OCI-LY3 (cell line): ENCODE results near the gene CIDEB.

Source experiments
- H2AFZ ChIP-seq: fragments of 200-600, 300-600 bp; shearing (Covaris generic); 2 replicates; pipeline ENCODE4 v1.6.0; 2014; ENCODE audit warnings: antibody characterized with exemption, low read depth, low read length
- H3K27ac ChIP-seq: fragments of 200-600, 300-600 bp; sonication (generic); 2 replicates; pipeline ENCODE4 v1.5.1; 2014; ENCODE audit warnings: mild to moderate bottlenecking, low read length, moderate library complexity, mixed read lengths
- H3K27me3 ChIP-seq: fragments of 200-600, 300-600 bp; sonication (generic); 2 replicates; pipeline ENCODE4 v1.6.1; 2014; ENCODE audit warnings: low read depth, low read length, mixed read lengths
- H3K36me3 ChIP-seq: fragments of 200-600, 300-600 bp; sonication (generic); replicated peaks from 2 replicates; pipeline ENCODE3; 2014; ENCODE audit warnings: low read depth, low read length, mixed read lengths
- H3K4me1 ChIP-seq: fragments of 300-600, 200-600 bp; sonication (generic); 2 replicates; pipeline ENCODE4 v1.6.1; 2014; ENCODE audit warnings: low read length, mixed read lengths
- H3K4me2 ChIP-seq: fragments of 200-600, 300-600 bp; sonication (generic); 2 replicates; pipeline ENCODE4 v1.6.1; 2014; ENCODE audit warnings: low read length, mixed read lengths
- H3K4me3 ChIP-seq: fragments of 300-600, 200-600 bp; sonication (generic); 2 replicates; pipeline ENCODE4 v1.5.1; 2014; ENCODE audit warnings: antibody characterized with exemption, mild to moderate bottlenecking, low read length, moderate library complexity
- H3K79me2 ChIP-seq: fragments of 300-600, 200-600 bp; shearing (Covaris generic); 2 replicates; pipeline ENCODE4 v1.6.1; 2014; ENCODE audit warnings: mild to moderate bottlenecking, low read length, mixed read lengths
- H3K9ac ChIP-seq: fragments of 300-600, 200-600 bp; shearing (Covaris generic); 2 replicates; pipeline ENCODE4 v1.6.0; 2014; ENCODE audit warnings: mild to moderate bottlenecking, low read length, moderate library complexity
- H3K9me3 ChIP-seq: fragments of 200-600, 300-600 bp; shearing (Covaris generic); 2 replicates; pipeline ENCODE4 v1.6.1; 2014; ENCODE audit warnings: low read length, mixed read lengths; ENCODE audit not compliant: insufficient read depth
- H4K20me1 ChIP-seq: fragments of 200-600, 300-600 bp; sonication (generic); 2 replicates; pipeline ENCODE4 v1.6.1; 2016; ENCODE audit warnings: low read length, mixed read lengths; ENCODE audit not compliant: insufficient read depth
- EZH2phosphoT487 ChIP-seq: fragments of 200-600 bp; shearing (Covaris generic); IDR thresholded peaks from 2 replicates; pipeline ENCODE4 v1.6.1; 2018; ENCODE audit warnings: antibody characterized with exemption, mixed run types, low read depth
- TF ChIP-seq, protein P1 (sequence below): fragments of 200-600, 300-600 bp; sonication (generic); IDR thresholded peaks from 2 replicates; pipeline ENCODE4 v1.5.1; 2014; ENCODE audit warnings: antibody characterized with exemption, low read length, low read depth

The CIDEB gene

DNA sequence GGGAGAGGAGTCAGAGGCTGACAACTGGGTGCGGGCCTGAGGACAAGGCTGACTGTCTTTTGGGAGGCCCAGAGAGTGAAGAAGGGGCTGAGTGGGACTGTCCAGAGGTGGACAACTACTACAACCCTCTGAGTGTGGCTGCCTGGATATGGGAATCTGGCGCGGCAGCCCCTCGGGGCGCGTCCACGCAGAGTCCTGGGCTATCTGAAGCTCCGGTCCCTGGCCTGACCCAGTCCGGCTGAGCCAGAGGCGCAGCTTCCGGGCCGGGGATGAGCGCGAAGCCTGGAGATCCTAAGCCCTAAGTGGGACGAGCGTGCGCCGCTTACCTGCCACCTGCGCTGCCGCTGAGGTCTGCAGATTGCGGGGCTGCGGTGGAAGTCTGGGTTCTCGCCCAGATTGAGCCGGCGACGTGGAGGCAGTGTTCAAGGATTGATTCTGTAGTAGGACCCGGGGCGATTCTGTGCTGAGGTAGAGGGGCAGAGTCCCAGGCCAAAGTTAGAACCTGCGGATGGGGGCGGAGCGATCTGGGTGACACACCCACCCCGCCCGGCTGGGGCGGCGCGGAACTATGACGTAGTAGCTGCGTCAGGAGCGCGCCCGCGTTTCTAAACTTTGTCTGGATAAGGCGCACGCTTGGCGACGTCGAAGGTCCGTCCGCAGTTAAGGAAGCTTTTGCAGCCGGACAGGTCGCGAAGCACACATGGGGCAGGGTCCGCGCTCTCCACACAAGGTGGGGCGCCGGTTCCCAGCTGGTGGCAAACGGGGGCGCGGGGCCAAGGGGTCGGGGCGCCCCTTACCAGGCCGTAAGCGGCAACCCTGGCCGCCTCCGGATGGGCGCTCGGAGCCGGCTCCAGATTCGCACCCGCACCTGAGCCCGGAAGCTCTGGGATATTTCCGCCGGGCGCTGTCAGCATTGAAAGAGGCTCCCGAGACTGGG lies 8.3 kb downstream of the CIDEB start, which contains the start of the genes DHRS1 and NOP9:
Gene DHRS1 (minus strand): TSS at position 526 of the 937 bp plus-strand sequence. CDS start 674 bp downstream, outside the sequence.
Gene NOP9 (plus strand): TSS at position 596 of the 937 bp plus-strand sequence. CDS start 105 bp downstream, at position 701.
- H3K27me3 ChIP-seq, result no peaks in the 10 kb centered on the region
- peaks cover 27% of the 10 kb centered on the region for H3K4me1 ChIP-seq
- peaks cover 20% of the 10 kb centered on the region for H3K79me2 ChIP-seq
- H3K4me3 ChIP-seq, result peak within 1 kb of the TSS; percentile 98
- H3K27ac ChIP-seq, result no peak within 1 kb of the TSS
- peak within 1 kb of the TSS; percentile 94; the same call in 1 of the 2 replicates for H2AFZ ChIP-seq
- H3K36me3 ChIP-seq, result peaks cover 31% of the 10 kb centered on the region
- no peak for TF ChIP-seq EZH2phosphoT487
- TF ChIP-seq, protein P1, sequence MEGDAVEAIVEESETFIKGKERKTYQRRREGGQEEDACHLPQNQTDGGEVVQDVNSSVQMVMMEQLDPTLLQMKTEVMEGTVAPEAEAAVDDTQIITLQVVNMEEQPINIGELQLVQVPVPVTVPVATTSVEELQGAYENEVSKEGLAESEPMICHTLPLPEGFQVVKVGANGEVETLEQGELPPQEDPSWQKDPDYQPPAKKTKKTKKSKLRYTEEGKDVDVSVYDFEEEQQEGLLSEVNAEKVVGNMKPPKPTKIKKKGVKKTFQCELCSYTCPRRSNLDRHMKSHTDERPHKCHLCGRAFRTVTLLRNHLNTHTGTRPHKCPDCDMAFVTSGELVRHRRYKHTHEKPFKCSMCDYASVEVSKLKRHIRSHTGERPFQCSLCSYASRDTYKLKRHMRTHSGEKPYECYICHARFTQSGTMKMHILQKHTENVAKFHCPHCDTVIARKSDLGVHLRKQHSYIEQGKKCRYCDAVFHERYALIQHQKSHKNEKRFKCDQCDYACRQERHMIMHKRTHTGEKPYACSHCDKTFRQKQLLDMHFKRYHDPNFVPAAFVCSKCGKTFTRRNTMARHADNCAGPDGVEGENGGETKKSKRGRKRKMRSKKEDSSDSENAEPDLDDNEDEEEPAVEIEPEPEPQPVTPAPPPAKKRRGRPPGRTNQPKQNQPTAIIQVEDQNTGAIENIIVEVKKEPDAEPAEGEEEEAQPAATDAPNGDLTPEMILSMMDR, result no peak
- no peaks in the 10 kb centered on the region for H3K9me3 ChIP-seq
- peak within 1 kb of the TSS; percentile 74 for H3K9ac ChIP-seq
- no peaks in the 10 kb centered on the region for H4K20me1 ChIP-seq
- peak within 1 kb of the TSS; percentile 97 for H3K4me2 ChIP-seq

DNA sequence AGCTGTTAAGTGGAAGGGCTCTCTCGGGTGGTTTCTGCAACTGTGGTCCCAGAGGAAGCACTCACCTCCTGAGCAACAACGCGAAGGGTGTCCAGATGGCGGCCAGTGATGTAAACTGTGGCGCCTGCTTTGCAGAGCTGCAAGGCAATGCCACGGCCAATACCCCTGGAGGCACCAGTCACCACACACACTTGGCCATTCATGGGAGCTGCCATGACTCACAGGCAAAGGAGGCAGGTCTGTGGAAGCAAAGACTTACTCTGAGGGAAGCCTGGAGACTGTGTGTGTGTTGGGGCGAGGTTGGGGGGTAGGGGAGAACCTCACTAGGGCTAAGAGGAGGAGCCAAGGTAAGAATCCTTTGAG lies 8.9 kb downstream of the CIDEB start:
- Histone ChIP-seq H3K27ac (no peak overlapping the region), H3K4me2 (peak overlapping the region; percentile 97), H3K27me3 (no peaks in the 10 kb centered on the region), H3K4me3 (peak overlapping the region; percentile 98), H3K9me3 (no peaks in the 10 kb centered on the region), H3K79me2 (peaks cover 20% of the 10 kb centered on the region), H4K20me1 (no peaks in the 10 kb centered on the region), H3K9ac (peak overlapping the region; percentile 74), H3K4me1 (peaks cover 27% of the 10 kb centered on the region), H3K36me3 (peaks cover 30% of the 10 kb centered on the region), H2AFZ (no peak overlapping the region; the same call in 1 of the 2 replicates)
- TF ChIP-seq, protein P1, result no peak
- no peak for TF ChIP-seq EZH2phosphoT487

DNA sequence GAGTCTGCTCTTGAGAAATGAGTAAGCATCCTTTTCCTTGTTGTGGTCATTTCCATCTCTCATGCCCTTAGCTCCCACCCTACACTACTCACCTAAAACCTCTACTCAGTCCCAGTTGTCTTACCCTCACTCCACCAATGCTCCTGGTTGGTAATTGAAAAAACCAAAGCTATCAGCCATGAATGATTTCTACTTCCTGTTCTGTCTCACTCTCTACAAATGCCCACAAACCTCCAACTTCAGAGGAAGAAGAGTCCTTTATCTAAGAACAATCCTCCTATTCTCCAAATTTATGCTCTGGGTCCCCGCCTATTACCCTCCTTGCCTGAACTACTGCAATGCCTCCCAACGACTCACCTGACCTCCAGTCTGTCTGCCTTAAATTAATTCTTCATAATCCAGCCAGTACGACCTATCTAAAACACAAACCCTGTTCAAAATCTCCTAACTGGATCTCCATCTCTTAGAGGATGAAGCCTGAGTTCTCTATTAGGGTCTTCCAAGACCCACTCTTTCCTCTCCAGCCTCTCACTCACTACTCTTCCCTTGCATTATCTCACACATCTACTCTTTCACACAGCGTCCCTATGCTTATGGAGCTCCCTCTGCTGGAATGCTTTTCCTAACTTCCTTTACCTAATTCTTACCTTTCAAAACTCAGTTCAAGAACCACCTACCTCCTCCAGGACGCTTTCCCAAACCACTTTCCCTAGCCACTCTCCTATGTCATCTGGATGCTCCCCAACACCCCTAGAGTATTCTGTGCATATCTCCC lies 10.4 kb downstream of the CIDEB start:
- Histone ChIP-seq H3K79me2 (peaks cover 20% of the 10 kb centered on the region), H3K4me1 (peaks cover 27% of the 10 kb centered on the region), H3K36me3 (peaks cover 21% of the 10 kb centered on the region), H3K4me3 (no peak overlapping the region), H3K27ac (no peak overlapping the region), H3K9ac (no peak overlapping the region), H3K9me3 (no peaks in the 10 kb centered on the region), H3K27me3 (no peaks in the 10 kb centered on the region), H2AFZ (no peak overlapping the region), H3K4me2 (no peak overlapping the region), H4K20me1 (no peaks in the 10 kb centered on the region)
- no peak for TF ChIP-seq EZH2phosphoT487
- TF ChIP-seq, protein P1, result peak; percentile 40
